B cell (primary cell): ENCODE results near the gene CCM2. TPM values are rescaled to one million over a fixed set of nuclear protein-coding genes. Genes with fewer than 3 reads are reported as not detected.
A peak's percentile ranks its signal among the peaks of the same experiment; 100 is the strongest.

Source experiments
- ATAC-seq: fragments of 200-7000 bp; cut with Tn5 transposase; one replicate; pipeline ENCODE4 v1.10.0; 2021; ENCODE audit warnings: low read depth, mild to moderate bottlenecking, moderate number of reproducible peaks, moderate library complexity
- CTCF ChIA-PET: fragments of 350-600 bp; sonication (Branson Sonifier 250); formaldehyde crosslinking; loops from one replicate; lab custom pipeline; 2021; ENCODE audit warnings: antibody characterized with exemption, inconsistent platforms; lab: Charles Lee
- POLR2A ChIA-PET: fragments of 350-600 bp; sonication (Branson Sonifier 250); formaldehyde crosslinking; loops from one replicate; lab custom pipeline; 2021; ENCODE audit warnings: antibody characterized with exemption; lab: Charles Lee
- DNase-seq: peaks from one replicate; pipeline ENCODE4 v3.0.0; 2013
- H2AFZ ChIP-seq: 2 replicates; pipeline ENCODE4 v1.6.1; 2012; ENCODE audit warnings: mild to moderate bottlenecking, low read depth, low read length; ENCODE audit not compliant: insufficient read depth, poor library complexity, severe bottlenecking
- H3K27ac ChIP-seq, 2 donors: 1 replicate in 1 of 2; 2 replicates in 1 of 2; pipeline ENCODE4 v1.5.1; 2012 to 2013; ENCODE audit warnings: low read length in 2 of 2, mild to moderate bottlenecking in 2 of 2, moderate library complexity in 1 of 2
- H3K27me3 ChIP-seq, 4 experiments: fragments of 200-600 bp in 1 of 4; sonication (generic) in 1 of 4; replicated peaks in 1 of 4; 1 replicate in 2 of 4; 2 replicates in 2 of 4; pipeline versions ENCODE4 v1.6.1 to v1.7.0; 2013 to 2016; ENCODE audit warnings: low read length in 3 of 4, mild to moderate bottlenecking in 2 of 4, mixed read lengths in 1 of 4, moderate library complexity in 1 of 4; ENCODE audit not compliant: insufficient read depth in 4 of 4, control insufficient read depth in 3 of 4; ENCODE audit errors: control extremely low read depth in 1 of 4
- H3K36me3 ChIP-seq, 2 experiments: replicated peaks in 1 of 2; 1 replicate in 1 of 2; 2 replicates in 1 of 2; pipeline versions ENCODE4 v1.6.1 to v1.7.1; 2013; ENCODE audit warnings: low read length in 1 of 2; ENCODE audit not compliant: insufficient read depth in 2 of 2, control insufficient read depth in 1 of 2; ENCODE audit errors: control extremely low read depth in 1 of 2, extremely low read depth in 1 of 2
- H3K4me1 ChIP-seq, 2 donors: fragments of 200-600 bp in 1 of 2; sonication (generic) in 1 of 2; 1 replicate in 1 of 2; 2 replicates in 1 of 2; pipeline versions ENCODE4 v1.5.1 to v1.6.1; 2013 to 2017; ENCODE audit warnings: low read length in 2 of 2; ENCODE audit not compliant: control insufficient read depth in 2 of 2, insufficient read depth in 2 of 2
- H3K4me2 ChIP-seq: replicated peaks from 2 replicates; pipeline ENCODE3; 2012; ENCODE audit warnings: mild to moderate bottlenecking, low read depth, low read length; ENCODE audit not compliant: poor library complexity, severe bottlenecking
- H3K4me3 ChIP-seq, 5 experiments: fragments of 200-600 bp in 1 of 5; sonication (generic) in 1 of 5; 1 replicate in 3 of 5; 2 replicates in 2 of 5; pipeline versions ENCODE4 v1.5.1 to v1.7.0; 2011 to 2016; ENCODE audit warnings: low read length in 4 of 5, mild to moderate bottlenecking in 4 of 5, low read depth in 2 of 5, control low read depth in 1 of 5, moderate library complexity in 1 of 5; ENCODE audit not compliant: insufficient read depth in 1 of 5; ENCODE audit errors: control extremely low read depth in 1 of 5, extremely low read depth in 1 of 5
- H3K79me2 ChIP-seq: fragments of 200-600 bp; sonication (generic); one replicate; pipeline ENCODE4 v1.6.0; 2016; ENCODE audit warnings: low read length; ENCODE audit not compliant: control insufficient read depth, insufficient read depth
- H3K9ac ChIP-seq: fragments of 200-600 bp; sonication (generic); 2 replicates; pipeline ENCODE4 v1.6.1; 2017; ENCODE audit warnings: mild to moderate bottlenecking, low read length, moderate library complexity
- H3K9me3 ChIP-seq, 3 donors: one replicate each; pipeline versions ENCODE4 v1.6.1 to v1.7.1; 2013; ENCODE audit warnings: low read length in 2 of 3; ENCODE audit not compliant: control insufficient read depth in 2 of 3, insufficient read depth in 1 of 3; ENCODE audit errors: control extremely low read depth in 1 of 3
- H4K20me1 ChIP-seq: 2 replicates; pipeline ENCODE4 v1.6.0; 2012; ENCODE audit warnings: mild to moderate bottlenecking, low read length; ENCODE audit not compliant: insufficient read depth, control insufficient read depth, poor library complexity, severe bottlenecking
- H3K27ac Mint-ChIP-seq: one replicate; pipeline ENCODE4 v1.8.0; 2021; ENCODE audit warnings: mixed read lengths
- H3K27me3 Mint-ChIP-seq: one replicate; pipeline ENCODE4 v1.8.0; 2021; ENCODE audit warnings: mixed read lengths
- H3K4me1 Mint-ChIP-seq: one replicate; pipeline ENCODE4 v1.8.0; 2021; ENCODE audit warnings: mixed read lengths
- H3K4me3 Mint-ChIP-seq: one replicate; pipeline ENCODE4 v1.8.0; 2021; ENCODE audit warnings: mixed read lengths
- H3K9me3 Mint-ChIP-seq: one replicate; pipeline ENCODE4 v1.8.0; 2022; ENCODE audit warnings: mixed read lengths; ENCODE audit not compliant: insufficient read depth
- CTCF ChIP-seq: fragments of 200-600 bp; IDR thresholded peaks from one replicate; pipeline ENCODE4 v1.8.0; 2022; ENCODE audit warnings: antibody characterized with exemption, mild to moderate bottlenecking
- EZH2 ChIP-seq: IDR thresholded peaks from 2 replicates; pipeline ENCODE4 v1.6.1; 2012; ENCODE audit warnings: borderline replicate concordance, low read depth, mild to moderate bottlenecking, moderate library complexity, low read length; ENCODE audit not compliant: insufficient read depth, poor library complexity, severe bottlenecking
- WGBS: methylation state at CpG from one replicate; pipeline ENCODE4 v1.1.5; 2013; ENCODE audit warnings: missing lambda C conversion rate; ENCODE audit not compliant: insufficient coverage; 5-methylcytosine and 5-hydroxymethylcytosine counted together
- intact Hi-C: fragments of 100-400 bp; cut with micrococcal nuclease; formaldehyde crosslinking; loops from one replicate; pipeline ENCODE4 v1.10.0; 2022
- polyA plus RNA-seq: library from polyadenylated mRNA; depleted of rRNA; stranded (reverse); fragments of >200 nt; gene quantifications from 2 replicates; pipeline ENCODE4 v1.2.3, GENCODE V29; 2012
- total RNA-seq, 2 donors: library from RNA; stranded (reverse); fragments of 120-200 nt in 1 of 2; gene quantifications; 1 replicate in 1 of 2; 2 replicates in 1 of 2; pipeline versions ENCODE4 v1.2.3 to v1.2.4, GENCODE V29; 2013 to 2022

Gene CCM2
- total and polyA plus RNA-seq, 2 donors (not counting 1 experiment from before 2014, with no cell fraction given), result 150 to 201 TPM

- ChIA-PET POLR2A (interaction anchor here (0.7 kb wide), 1 partner anchor 154 kb away, joined by 3 read pairs; no protein-coding TSS in a partner anchor), CTCF (interaction anchor here (0.6 to 3.7 kb wide), 5 partner anchors 12 to 735 kb away, joined by 3 to 11 read pairs (median 3); no protein-coding TSS in a partner anchor)
- Mint-ChIP-seq H3K4me1 (peaks cover 7% of the 10 kb centered on the region), H3K27me3 (no peaks in the 10 kb centered on the region), H3K9me3 (no peaks in the 10 kb centered on the region), H3K27ac (no peak overlapping the region), H3K4me3 (no peak overlapping the region)
- Histone ChIP-seq H3K9me3 (no peaks in the 10 kb centered on the region), H2AFZ (peak overlapping the region; percentile 59), H3K27me3 (no peaks in the 10 kb centered on the region), H3K4me1 (peaks cover 0 to 20% of the 10 kb centered on the region in 2 donors), H3K4me3 (no peak overlapping the region), H3K79me2 (no peaks in the 10 kb centered on the region), H3K4me2 (peak overlapping the region; percentile 9), H3K9ac (no peak overlapping the region), H3K27ac (no peak overlapping the region), H4K20me1 (no peaks in the 10 kb centered on the region), H3K36me3 (no peaks in the 10 kb centered on the region)
- TF ChIP-seq CTCF (no peak), EZH2 (no peak)
- ATAC-seq, result no peak
- WGBS, result 93% methylated on average over 15 of the region's 16 CpGs
- intact Hi-C loops, result no loop called here
- no peak for DNase-seq
Measured at GRCh38 chr7:45122975-45123860, 123.2 kb downstream of the CCM2 start.
